Hepatic stellate cell (primary cell): Measurements from ENCODE around the gene DMRTC2.

Source experiments
- DNase-seq: peaks from one replicate; pipeline ENCODE4 v3.0.0; 2011; ENCODE audit warnings: low spot score

DMRTC2 gene

GRCh38 chr19:41890936-41891335 lies 46.1 kb downstream of the DMRTC2 start:
- no peak for DNase-seq

GRCh38 chr19:41892173-41892902 lies 47.5 kb downstream of the DMRTC2 start:
- no peak for DNase-seq

GRCh38 chr19:41893899-41894298 lies 49.1 kb downstream of the DMRTC2 start:
- no peak for DNase-seq

DNA sequence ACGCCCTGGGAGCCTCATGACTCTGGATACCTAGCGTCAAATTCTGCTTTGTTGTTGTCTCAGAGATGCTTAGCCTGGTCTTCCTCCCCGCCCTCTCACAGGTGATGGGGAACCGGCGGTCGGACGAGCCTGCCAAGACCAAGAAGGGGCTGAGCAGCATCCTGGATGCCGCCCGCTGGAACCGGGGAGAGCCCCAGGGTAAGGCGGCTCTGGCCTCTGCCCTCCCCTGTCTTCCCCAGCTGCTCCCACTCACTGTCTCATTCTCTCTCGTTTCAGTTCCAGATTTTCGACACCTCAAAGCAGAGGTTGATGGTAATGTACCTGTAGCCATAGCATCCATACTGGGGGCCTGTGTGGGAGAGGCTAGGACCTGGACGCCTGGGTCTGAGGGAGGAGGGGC lies 49.5 kb downstream of the DMRTC2 start:
- no peak for DNase-seq

DNA sequence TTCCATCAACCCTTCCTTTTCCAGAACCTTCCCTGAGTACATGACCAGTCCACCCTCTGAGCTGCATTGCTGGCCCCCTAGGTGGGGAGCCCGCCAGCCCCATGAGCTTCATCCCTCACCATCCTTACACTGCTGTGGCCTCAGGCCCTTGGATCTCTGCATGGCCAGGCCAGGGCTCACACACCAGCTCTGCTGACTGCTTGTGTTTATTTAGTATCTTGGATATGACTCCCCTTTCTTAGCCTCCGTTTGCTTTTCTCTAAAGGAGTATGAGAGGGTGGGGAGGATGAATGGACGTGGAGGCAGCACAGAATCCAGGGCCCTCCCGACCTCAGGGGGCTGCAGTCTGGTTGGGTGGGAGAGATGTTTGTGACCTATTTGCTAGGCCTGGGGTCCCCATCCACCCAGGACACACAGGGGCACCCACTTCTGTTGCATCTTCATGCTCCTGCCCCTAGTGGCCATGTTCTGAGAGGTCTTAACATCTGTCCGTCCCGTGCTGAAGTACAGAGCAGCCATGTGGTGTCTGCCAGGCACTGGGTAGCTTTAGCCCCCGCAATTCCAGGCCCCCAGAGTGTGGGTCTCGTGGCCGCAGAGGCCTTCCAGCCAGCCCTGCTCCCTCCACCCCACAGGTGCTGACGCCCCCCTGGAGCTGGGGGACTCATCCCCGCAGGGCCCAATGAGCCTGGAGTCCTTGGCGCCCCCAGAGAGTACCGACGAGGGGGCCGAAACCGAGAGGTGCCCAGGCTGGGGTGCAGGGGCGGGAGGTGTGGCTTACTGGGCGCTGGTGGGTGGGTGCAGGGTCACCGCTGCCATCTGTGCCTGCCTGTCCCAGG lies 51.1 kb downstream of the DMRTC2 start:
- DNase-seq: no peak

- DNase-seq: no peak
Observed at GRCh38 chr19:41896581-41896942, 51.7 kb downstream of the DMRTC2 start.

GRCh38 chr19:41897181-41897580 lies 52.3 kb downstream of the DMRTC2 start:
- no peak for DNase-seq

DNA sequence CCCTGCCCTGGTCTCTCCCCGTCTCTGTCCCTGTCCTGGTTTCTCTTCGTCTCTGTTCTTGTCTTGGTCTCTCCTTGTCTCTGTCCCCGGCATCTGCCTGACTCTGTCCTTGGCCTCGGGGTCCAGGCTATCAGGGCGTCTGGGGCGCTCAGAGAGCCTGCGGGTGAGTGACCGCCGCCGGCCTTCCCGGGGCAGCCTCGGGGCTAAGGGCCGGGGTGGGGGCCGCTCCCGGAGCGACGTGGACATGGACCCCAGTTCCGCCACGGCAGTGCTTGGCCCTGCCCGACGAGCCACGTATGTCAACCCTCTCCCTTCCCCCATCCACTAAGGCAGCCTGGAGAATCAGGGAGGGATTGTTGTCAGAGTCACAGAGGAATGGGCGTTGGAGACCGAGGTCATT lies 53.0 kb downstream of the DMRTC2 start:
- no peak for DNase-seq

GRCh38 chr19:41898235-41898634 lies 53.4 kb downstream of the DMRTC2 start:
- DNase-seq: no peak
